T-cell (primary cell): Measurements from ENCODE around the gene DDN. TPM values are rescaled to one million over a fixed set of nuclear protein-coding genes. Genes with fewer than 3 reads are reported as not detected.

Source experiments
- ATAC-seq, 4 experiments: fragments of 200-7000 bp in 3 of 4; fragments of 150-1000 bp in 1 of 4; cut with Tn5 transposase; replicated peaks in 1 of 4; 1 replicate in 3 of 4; 2 replicates in 1 of 4; pipeline ENCODE4 v1.10.0; 2021; ENCODE audit warnings: moderate library complexity in 3 of 4, mild to moderate bottlenecking in 2 of 4, moderate number of reproducible peaks in 1 of 4
- CTCF ChIA-PET, 2 donors: fragments of 300-600 bp; sonication (Branson Sonifier 250); formaldehyde crosslinking; loops; one replicate each; lab custom pipeline; 2022; ENCODE audit warnings: antibody characterized with exemption in 2 of 2; lab: Charles Lee
- POLR2A ChIA-PET, 2 donors: fragments of 300-600 bp; sonication (Branson Sonifier 250); formaldehyde crosslinking; loops; one replicate each; lab custom pipeline; 2022; ENCODE audit warnings: antibody characterized with exemption in 2 of 2; lab: Charles Lee
- DNase-seq, 35 experiments: peaks; one replicate each; pipeline versions ENCODE4 v3.0.0 to v3.0.0-alpha.2; 2013 to 2023
- H3K27ac ChIP-seq: one replicate; pipeline ENCODE4 v1.5.1; 2013; ENCODE audit warnings: low read length
- H3K27me3 ChIP-seq, 2 experiments: replicated peaks in 1 of 2; 1 replicate in 1 of 2; 2 replicates in 1 of 2; pipeline versions ENCODE4 v1.6.1 to v1.7.0; 2013; ENCODE audit warnings: low read length in 1 of 2, mixed read lengths in 1 of 2; ENCODE audit not compliant: control insufficient read depth in 2 of 2, insufficient read depth in 2 of 2; ENCODE audit errors: extremely low read depth in 1 of 2
- H3K36me3 ChIP-seq, 2 donors: 1 replicate in 1 of 2; 2 replicates in 1 of 2; pipeline versions ENCODE4 v1.6.1 to v1.7.0; 2013; ENCODE audit warnings: low read length in 1 of 2; ENCODE audit not compliant: control insufficient read depth in 2 of 2, insufficient read depth in 1 of 2; ENCODE audit errors: extremely low read depth in 1 of 2
- H3K4me1 ChIP-seq, 2 experiments: 1 replicate in 1 of 2; 2 replicates in 1 of 2; pipeline versions ENCODE4 v1.6.1 to v1.7.0; 2013; ENCODE audit warnings: low read length in 2 of 2, mixed read lengths in 1 of 2; ENCODE audit not compliant: insufficient read depth in 2 of 2, control insufficient read depth in 1 of 2; ENCODE audit errors: extremely low read depth in 1 of 2
- H3K4me3 ChIP-seq, 2 donors: 1 replicate in 1 of 2; 2 replicates in 1 of 2; pipeline versions ENCODE4 v1.5.1 to v1.7.0; 2013; ENCODE audit warnings: mild to moderate bottlenecking in 2 of 2, low read length in 1 of 2, moderate library complexity in 1 of 2; ENCODE audit not compliant: control insufficient read depth in 1 of 2; ENCODE audit errors: extremely low read depth in 1 of 2
- H3K9me3 ChIP-seq: 2 replicates; pipeline ENCODE4 v1.7.0; 2013
- H3K27ac Mint-ChIP-seq, 2 donors: one replicate each; pipeline ENCODE4 v1.8.0; 2020 to 2021; ENCODE audit warnings: mild to moderate bottlenecking in 2 of 2, mixed read lengths in 2 of 2
- H3K27me3 Mint-ChIP-seq, 2 donors: one replicate each; pipeline ENCODE4 v1.8.0; 2021 to 2022; ENCODE audit warnings: mixed read lengths in 2 of 2
- H3K36me3 Mint-ChIP-seq: one replicate; pipeline ENCODE4 v1.8.0; 2021; ENCODE audit warnings: mixed read lengths
- H3K4me1 Mint-ChIP-seq, 3 donors: one replicate each; pipeline ENCODE4 v1.8.0; 2020 to 2022; ENCODE audit warnings: mixed read lengths in 3 of 3, mild to moderate bottlenecking in 1 of 3
- H3K4me3 Mint-ChIP-seq, 3 donors: one replicate each; pipeline ENCODE4 v1.8.0; 2020 to 2022; ENCODE audit warnings: mild to moderate bottlenecking in 3 of 3, mixed read lengths in 3 of 3, moderate library complexity in 3 of 3
- H3K9me3 Mint-ChIP-seq, 3 donors: one replicate each; pipeline ENCODE4 v1.8.0; 2020 to 2022; ENCODE audit warnings: mixed read lengths in 3 of 3
- WGBS: methylation state at CpG from one replicate; pipeline ENCODE4 v1.1.5; 2013; ENCODE audit warnings: missing lambda C conversion rate; ENCODE audit not compliant: insufficient coverage; 5-methylcytosine and 5-hydroxymethylcytosine counted together
- total RNA-seq, 35 experiments: library from RNA in 6 of 35; stranded (reverse) in 6 of 35; fragments of 120-200 nt in 1 of 35; gene quantifications; one replicate each; pipeline versions ENCODE4 v1.2.1 to v1.2.4 and lab custom pipeline; 2013 to 2026

DDN gene
- total RNA-seq, 5 donors from 2014 or later (not counting 1 experiment from before 2014, with no cell fraction given): 0.09 to 1.3 (median 0.15) TPM

GRCh38 chr12:49028666-49029275 is 29.6 kb upstream of the DDN start:
- no peaks in the 10 kb centered on the region for H3K27me3 Mint-ChIP-seq
- Histone ChIP-seq H3K27me3 (no peaks in the 10 kb centered on the region), H3K4me3 (no peak overlapping the region), H3K9me3 (no peaks in the 10 kb centered on the region), H3K36me3 (peaks cover 22 to 84% of the 10 kb centered on the region in 2 donors), H3K4me1 (peaks cover 0 to 4% of the 10 kb centered on the region in 2 experiments), H3K27ac (no peak overlapping the region)
- no peak overlapping the region for H3K4me3 Mint-ChIP-seq
- DNase-seq (no peak), ATAC-seq (no peak)
- ChIA-PET CTCF (interaction anchor here in 1 of 2 donors (1.0 kb wide), 1 partner anchor 9 kb away, joined by 3 read pairs; no protein-coding TSS in a partner anchor), POLR2A (interaction anchor here (0.6 to 1.0 kb wide), 2 partner anchors 9 to 236 kb away, joined by 4 to 6 read pairs; no protein-coding TSS in a partner anchor)
- WGBS: 97% methylated on average over 6 of the region's 10 CpGs
- no peaks in the 10 kb centered on the region for H3K9me3 Mint-ChIP-seq
- no peaks in the 10 kb centered on the region for H3K4me1 Mint-ChIP-seq
- no peak overlapping the region for H3K27ac Mint-ChIP-seq
- peaks cover 35% of the 10 kb centered on the region for H3K36me3 Mint-ChIP-seq

GRCh38 chr12:49027846-49028555 is 28.8 kb upstream of the DDN start:
- peaks cover 17 to 84% of the 10 kb centered on the region in 2 donors for H3K36me3 ChIP-seq
- H3K4me1 ChIP-seq: peaks cover 0 to 4% of the 10 kb centered on the region in 2 experiments
- Mint-ChIP-seq H3K27ac (peak overlapping the region in 1 of 2 donors; percentile 16), H3K36me3 (peaks cover 36% of the 10 kb centered on the region), H3K4me1 (no peaks in the 10 kb centered on the region), H3K9me3 (no peaks in the 10 kb centered on the region), H3K4me3 (no peak overlapping the region), H3K27me3 (no peaks in the 10 kb centered on the region)
- 98% methylated on average over 5 of the region's 9 CpGs for WGBS
- no peak overlapping the region for H3K27ac ChIP-seq
- H3K9me3 ChIP-seq: no peaks in the 10 kb centered on the region
- DNase-seq: no peak
- CTCF ChIA-PET: interaction anchor here in 1 of 2 donors (1.0 kb wide), 1 partner anchor 8 kb away, joined by 3 read pairs; no protein-coding TSS in a partner anchor
- no peak for ATAC-seq
- no peak overlapping the region for H3K4me3 ChIP-seq
- POLR2A ChIA-PET: interaction anchor here in 1 of 2 donors (0.6 kb wide), 1 partner anchor 236 kb away, joined by 6 read pairs; no protein-coding TSS in a partner anchor
- no peaks in the 10 kb centered on the region for H3K27me3 ChIP-seq

GRCh38 chr12:49026678-49027480 is 27.7 kb upstream of the DDN start:
- Histone ChIP-seq H3K27me3 (no peaks in the 10 kb centered on the region), H3K4me3 (no peak overlapping the region), H3K36me3 (peaks cover 23 to 84% of the 10 kb centered on the region in 2 donors), H3K4me1 (peaks cover 0 to 4% of the 10 kb centered on the region in 2 experiments), H3K9me3 (no peaks in the 10 kb centered on the region), H3K27ac (no peak overlapping the region)
- ATAC-seq (no peak), DNase-seq (no peak)
- H3K27ac Mint-ChIP-seq: no peak overlapping the region
- CTCF ChIA-PET: no interaction called here
- 97% methylated on average over 19 of the region's 26 CpGs for WGBS
- H3K4me3 Mint-ChIP-seq: no peak overlapping the region
- H3K27me3 Mint-ChIP-seq: no peaks in the 10 kb centered on the region
- H3K4me1 Mint-ChIP-seq: no peaks in the 10 kb centered on the region
- no peaks in the 10 kb centered on the region for H3K9me3 Mint-ChIP-seq
- POLR2A ChIA-PET: interaction anchor here in 1 of 2 donors (0.5 kb wide), 1 partner anchor 9 kb away, joined by 3 read pairs; no protein-coding TSS in a partner anchor
- peaks cover 46% of the 10 kb centered on the region for H3K36me3 Mint-ChIP-seq

GRCh38 chr12:49026101-49026500 is 26.9 kb upstream of the DDN start:
- ATAC-seq (no peak), DNase-seq (no peak)
- Mint-ChIP-seq H3K9me3 (no peaks in the 10 kb centered on the region), H3K27ac (no peak overlapping the region), H3K36me3 (peaks cover 50% of the 10 kb centered on the region), H3K4me3 (no peak overlapping the region), H3K4me1 (no peaks in the 10 kb centered on the region), H3K27me3 (no peaks in the 10 kb centered on the region)
- ChIA-PET POLR2A (no interaction called here), CTCF (no interaction called here)
- 98% methylated on average over 21 of the region's 21 CpGs for WGBS
- Histone ChIP-seq H3K27ac (no peak overlapping the region), H3K4me1 (peaks cover 0 to 1% of the 10 kb centered on the region in 2 experiments), H3K27me3 (no peaks in the 10 kb centered on the region), H3K36me3 (peaks cover 22 to 88% of the 10 kb centered on the region in 2 donors), H3K4me3 (no peak overlapping the region), H3K9me3 (no peaks in the 10 kb centered on the region)

GRCh38 chr12:49025463-49025862 is 26.3 kb upstream of the DDN start:
- POLR2A ChIA-PET: no interaction called here
- WGBS: no CpG with 5 or more reads among the region's 4 CpGs
- Mint-ChIP-seq H3K36me3 (peaks cover 50% of the 10 kb centered on the region), H3K4me1 (no peaks in the 10 kb centered on the region), H3K9me3 (no peaks in the 10 kb centered on the region), H3K4me3 (no peak overlapping the region), H3K27ac (no peak overlapping the region), H3K27me3 (no peaks in the 10 kb centered on the region)
- Histone ChIP-seq H3K27me3 (no peaks in the 10 kb centered on the region), H3K36me3 (peaks cover 20 to 85% of the 10 kb centered on the region in 2 donors), H3K27ac (no peak overlapping the region), H3K9me3 (no peaks in the 10 kb centered on the region), H3K4me1 (no peaks in the 10 kb centered on the region), H3K4me3 (no peak overlapping the region)
- DNase-seq (no peak), ATAC-seq (no peak)
- CTCF ChIA-PET: no interaction called here

GRCh38 chr12:49024543-49024942 is 25.4 kb upstream of the DDN start:
- Histone ChIP-seq H3K27ac (no peak overlapping the region), H3K27me3 (no peaks in the 10 kb centered on the region), H3K9me3 (no peaks in the 10 kb centered on the region), H3K36me3 (peaks cover 20 to 82% of the 10 kb centered on the region in 2 donors), H3K4me1 (peaks cover 3 to 5% of the 10 kb centered on the region in 2 experiments), H3K4me3 (no peak overlapping the region)
- CTCF ChIA-PET: interaction anchor here (0.5 kb wide), 2 partner anchors 693 to 804 kb away, joined by 3 to 4 read pairs; no protein-coding TSS in a partner anchor
- no peak for ATAC-seq
- no peaks in the 10 kb centered on the region for H3K27me3 Mint-ChIP-seq
- H3K4me1 Mint-ChIP-seq: peaks cover 5 to 6% (median 5%) of the 10 kb centered on the region in 3 donors
- H3K27ac Mint-ChIP-seq: no peak overlapping the region
- POLR2A ChIA-PET: no interaction called here
- WGBS: 98% methylated on average over 10 of the region's 12 CpGs
- no peaks in the 10 kb centered on the region for H3K9me3 Mint-ChIP-seq
- H3K4me3 Mint-ChIP-seq: no peak overlapping the region
- peaks cover 45% of the 10 kb centered on the region for H3K36me3 Mint-ChIP-seq
- no peak for DNase-seq
